Brain microvascular endothelial cell (primary cell): Measurements from ENCODE around the gene FYCO1.

ENCODE experiments used
- DNase-seq: peaks from one replicate; pipeline ENCODE4 v3.0.0-alpha.2; 2020
- H3K27ac ChIP-seq: fragments of 250-450 bp; sonication (Bioruptor Pico); 2 replicates; pipeline ENCODE4 v1.5.1; 2020; ENCODE audit warnings: mild to moderate bottlenecking, moderate library complexity
- H3K27me3 ChIP-seq: fragments of 250-450 bp; sonication (Bioruptor Pico); replicated peaks from 2 replicates; pipeline ENCODE4 v1.5.1; 2020; ENCODE audit warnings: mild to moderate bottlenecking
- H3K36me3 ChIP-seq: fragments of 250-450 bp; sonication (Bioruptor Pico); replicated peaks from 2 replicates; pipeline ENCODE4 v1.5.1; 2020; ENCODE audit warnings: mild to moderate bottlenecking
- H3K4me3 ChIP-seq: 2 replicates; pipeline ENCODE4 v1.5.1; 2011; ENCODE audit warnings: low read depth, mild to moderate bottlenecking, control low read depth, low read length, moderate library complexity
- in situ Hi-C: cut with HindIII; loops from 2 replicates; pipeline ENCODE4 v1.10.0; 2017; ENCODE audit warnings: low sequenced_read_pairs, low pct_ligation_motif_present
- TF ChIP-seq, protein P1 (sequence below): IDR thresholded peaks from 2 replicates; pipeline ENCODE4 v1.5.1; 2011; ENCODE audit warnings: low read depth, mild to moderate bottlenecking, moderate library complexity, low read length, control low read depth, inconsistent platforms; ENCODE audit errors: missing control alignments

FYCO1 gene

DNA sequence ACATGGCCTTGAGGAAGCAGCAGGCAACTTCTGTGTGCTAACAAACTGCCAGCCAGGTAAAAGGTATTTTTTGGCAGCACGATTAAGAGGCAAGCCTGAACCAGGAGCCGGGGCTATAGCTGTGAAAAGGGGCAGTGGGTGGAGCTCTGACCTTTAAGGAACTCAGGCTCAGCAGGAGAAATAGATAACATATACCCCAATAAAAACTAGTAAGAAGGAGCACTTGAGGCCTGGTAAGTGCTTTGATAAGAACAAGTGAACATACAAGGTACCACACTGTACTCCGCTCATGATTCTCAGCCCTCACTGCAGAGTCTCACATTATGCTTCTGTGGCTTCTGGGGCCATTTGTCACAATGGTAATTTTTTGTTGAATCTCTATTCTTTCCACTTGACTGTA is 5.4 kb downstream of the FYCO1 start:
- no peak overlapping the region for H3K4me3 ChIP-seq
- in situ Hi-C loops: no loop called here
- H3K27ac ChIP-seq: no peak overlapping the region
- H3K27me3 ChIP-seq: no peaks in the 10 kb centered on the region
- DNase-seq: no peak
- H3K36me3 ChIP-seq: no peaks in the 10 kb centered on the region
- TF ChIP-seq, protein P1, sequence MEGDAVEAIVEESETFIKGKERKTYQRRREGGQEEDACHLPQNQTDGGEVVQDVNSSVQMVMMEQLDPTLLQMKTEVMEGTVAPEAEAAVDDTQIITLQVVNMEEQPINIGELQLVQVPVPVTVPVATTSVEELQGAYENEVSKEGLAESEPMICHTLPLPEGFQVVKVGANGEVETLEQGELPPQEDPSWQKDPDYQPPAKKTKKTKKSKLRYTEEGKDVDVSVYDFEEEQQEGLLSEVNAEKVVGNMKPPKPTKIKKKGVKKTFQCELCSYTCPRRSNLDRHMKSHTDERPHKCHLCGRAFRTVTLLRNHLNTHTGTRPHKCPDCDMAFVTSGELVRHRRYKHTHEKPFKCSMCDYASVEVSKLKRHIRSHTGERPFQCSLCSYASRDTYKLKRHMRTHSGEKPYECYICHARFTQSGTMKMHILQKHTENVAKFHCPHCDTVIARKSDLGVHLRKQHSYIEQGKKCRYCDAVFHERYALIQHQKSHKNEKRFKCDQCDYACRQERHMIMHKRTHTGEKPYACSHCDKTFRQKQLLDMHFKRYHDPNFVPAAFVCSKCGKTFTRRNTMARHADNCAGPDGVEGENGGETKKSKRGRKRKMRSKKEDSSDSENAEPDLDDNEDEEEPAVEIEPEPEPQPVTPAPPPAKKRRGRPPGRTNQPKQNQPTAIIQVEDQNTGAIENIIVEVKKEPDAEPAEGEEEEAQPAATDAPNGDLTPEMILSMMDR: no peak

DNA sequence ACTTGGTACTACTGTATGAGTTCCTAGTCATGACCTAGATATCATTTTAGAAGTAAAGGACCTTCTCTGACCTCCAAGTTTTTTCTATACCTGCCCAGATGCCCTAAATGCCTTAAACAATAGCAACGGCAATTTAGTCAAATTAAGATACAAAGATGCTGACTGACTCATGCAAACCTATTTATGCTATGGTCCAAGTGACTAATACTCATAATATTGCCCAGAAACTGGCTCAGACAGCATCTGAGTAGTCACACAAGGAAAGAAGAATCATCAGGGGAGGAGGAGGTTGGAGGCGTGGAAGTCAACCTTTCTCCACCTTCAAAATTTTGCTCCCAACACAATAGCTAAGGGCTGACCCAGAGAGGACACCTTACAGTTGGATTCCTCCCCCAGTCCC is 6.8 kb downstream of the FYCO1 start:
- in situ Hi-C loops: no loop called here
- H3K27ac ChIP-seq: no peak overlapping the region
- H3K27me3 ChIP-seq: no peaks in the 10 kb centered on the region
- H3K36me3 ChIP-seq: no peaks in the 10 kb centered on the region
- TF ChIP-seq, protein P1: no peak
- no peak overlapping the region for H3K4me3 ChIP-seq
- DNase-seq: peak; percentile 72

DNA sequence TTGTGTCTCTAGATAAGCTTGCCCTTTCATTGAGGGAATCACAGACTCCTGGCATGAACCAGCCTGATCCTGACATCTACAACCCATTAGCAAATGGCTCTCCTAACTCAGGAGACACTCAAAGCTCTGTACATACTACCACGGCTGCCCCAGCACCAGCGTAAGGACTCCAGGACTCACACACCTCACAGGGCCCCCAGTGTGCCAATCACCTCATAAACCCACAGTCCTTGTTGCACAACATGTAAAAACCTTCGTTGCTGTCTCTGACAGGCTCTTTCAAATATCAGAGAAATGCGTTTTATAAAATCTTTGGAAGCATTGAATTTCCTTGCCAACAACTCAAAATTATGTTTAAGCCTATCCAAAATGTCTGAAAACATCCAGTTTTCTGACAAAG is 7.3 kb downstream of the FYCO1 start:
- H3K27me3 ChIP-seq: no peaks in the 10 kb centered on the region
- DNase-seq: no peak
- in situ Hi-C loops: no loop called here
- H3K27ac ChIP-seq: no peak overlapping the region
- H3K36me3 ChIP-seq: no peaks in the 10 kb centered on the region
- TF ChIP-seq, protein P1: no peak
- H3K4me3 ChIP-seq: no peak overlapping the region

DNA sequence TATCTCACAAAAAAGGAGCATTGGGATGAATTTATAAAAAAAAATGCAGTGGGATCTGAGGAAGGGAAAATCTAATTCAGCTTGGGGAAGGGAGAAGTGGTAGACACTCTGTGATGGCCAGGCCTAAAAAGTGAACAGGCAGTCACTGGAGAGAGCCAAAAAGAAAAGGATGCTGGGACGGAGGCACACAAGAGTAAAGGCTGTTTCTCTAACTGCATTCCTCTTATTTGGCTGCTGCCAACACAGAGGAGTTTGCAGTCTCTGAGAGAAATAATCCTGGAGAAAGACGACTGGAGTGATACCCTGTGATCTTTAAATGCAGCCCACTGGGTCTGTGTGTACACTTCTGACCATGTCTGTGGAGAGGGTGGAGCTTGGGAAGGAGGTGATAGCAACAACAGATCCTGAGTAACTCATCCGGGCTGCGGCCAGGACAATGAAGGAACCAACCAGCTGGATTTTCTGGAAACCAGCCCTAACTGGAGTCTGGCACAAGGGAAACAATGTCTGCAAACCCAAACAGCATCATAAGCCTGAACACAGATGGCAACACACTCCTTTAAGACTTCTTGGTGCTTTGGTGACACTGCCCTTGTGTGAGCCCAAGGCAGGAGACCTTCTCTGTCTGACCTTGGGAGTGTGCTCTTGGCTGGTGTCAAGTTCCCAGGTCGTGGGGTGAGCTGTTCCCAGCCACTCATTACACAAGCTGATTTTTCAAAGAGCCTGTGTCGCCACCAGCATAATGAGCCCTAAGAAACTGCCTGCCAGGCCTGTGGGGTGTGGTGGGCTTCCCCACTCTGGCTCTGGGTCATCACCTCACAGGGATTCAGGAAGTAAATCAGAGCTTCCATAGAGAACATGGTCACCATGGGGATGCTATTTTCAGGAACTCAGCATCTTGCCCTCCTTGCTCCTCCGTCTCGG is 8.0 kb downstream of the FYCO1 start:
- no peak for DNase-seq

DNA sequence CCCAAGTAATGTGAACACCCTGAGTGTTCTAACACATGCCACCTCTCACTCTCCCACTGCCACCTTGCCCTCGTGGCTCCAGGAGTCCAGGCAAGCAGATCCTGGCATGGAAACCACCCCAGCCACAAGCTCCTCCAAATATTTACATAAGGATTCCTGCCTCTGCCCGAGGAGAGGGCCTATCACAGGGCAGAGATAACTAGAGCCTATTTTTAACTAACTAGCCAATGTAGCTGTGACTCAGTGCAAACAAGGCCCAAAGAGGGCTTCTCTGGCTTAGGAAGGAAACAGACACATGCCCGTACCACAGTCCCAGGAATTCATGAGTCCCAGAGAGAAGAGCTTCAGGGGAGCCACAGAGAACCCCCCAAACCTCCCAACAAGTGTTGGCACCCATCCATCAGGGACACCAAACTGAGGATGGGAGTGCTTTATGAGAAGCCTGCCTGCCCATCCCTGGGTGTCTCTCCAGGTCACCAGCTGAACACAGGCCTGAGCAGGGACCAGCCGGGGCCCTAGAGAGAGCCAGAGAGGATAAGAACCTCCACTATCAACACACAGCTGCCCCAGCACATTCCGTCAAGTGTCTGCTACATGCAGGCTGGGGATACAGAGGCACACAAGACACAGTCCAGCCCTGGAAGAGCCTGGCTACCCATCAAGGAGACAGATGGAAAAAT is 9.2 kb downstream of the FYCO1 start:
- H3K4me3 ChIP-seq: no peak overlapping the region
- TF ChIP-seq, protein P1: no peak
- in situ Hi-C loops: no loop called here
- DNase-seq: peak; percentile 73
- no peaks in the 10 kb centered on the region for H3K27me3 ChIP-seq
- peaks cover 4% of the 10 kb centered on the region for H3K36me3 ChIP-seq
- H3K27ac ChIP-seq: peak overlapping the region; percentile 60

More for the DNA sequence above, 8.0 kb downstream of the FYCO1 start:
- Histone ChIP-seq H3K4me3 (no peak overlapping the region), H3K36me3 (peaks cover under 1% of the 10 kb centered on the region), H3K27me3 (no peaks in the 10 kb centered on the region), H3K27ac (no peak overlapping the region)
- in situ Hi-C loops: no loop called here
- TF ChIP-seq, protein P1: no peak
